Urinary bladder (tissue), 4 donors: Measurements from ENCODE around the gene CRHBP. TPM values are rescaled to one million over a fixed set of nuclear protein-coding genes. Genes with fewer than 3 reads are reported as not detected.
"Not testable (repeated sequence)": the region's sequence is repeated elsewhere in the genome, so short reads cannot be mapped to it uniquely, and the experiment has no call there.

Experiments
- DNase-seq: peaks from one replicate; pipeline ENCODE4 v3.0.0-alpha.2; 2015; ENCODE audit errors: extremely low spot score
- H3K27ac ChIP-seq: one replicate; pipeline ENCODE4 v1.5.1; 2013; ENCODE audit warnings: low read depth, mild to moderate bottlenecking, moderate library complexity
- H3K36me3 ChIP-seq: one replicate; pipeline ENCODE4 v1.6.1; 2013; ENCODE audit warnings: mild to moderate bottlenecking, moderate library complexity; ENCODE audit not compliant: insufficient read depth
- H3K4me1 ChIP-seq: one replicate; pipeline ENCODE4 v1.6.1; 2013; ENCODE audit warnings: mild to moderate bottlenecking, moderate library complexity; ENCODE audit not compliant: insufficient read depth
- H3K4me3 ChIP-seq: one replicate; pipeline ENCODE4 v1.5.1; 2013; ENCODE audit warnings: low read depth, low read length
- WGBS: extraction: QIAGEN DNeasy Blood & Tissue Kit; methylation state at CpG from one replicate; pipeline ENCODE4 v1.1.7; 2013; 5-methylcytosine and 5-hydroxymethylcytosine counted together
- polyA plus RNA-seq: library from polyadenylated mRNA; stranded (reverse); fragments of 200-250 nt; gene quantifications from one replicate; pipeline ENCODE4 v1.2.3, GENCODE V29; 2013
- total RNA-seq: library from RNA; depleted of rRNA; stranded (reverse); fragments of >200 nt; gene quantifications from one replicate; pipeline ENCODE4 v1.2.3, GENCODE V29; 2014
- donor health status: healthy with polysubstance abuse.
- donor health status: healthy.

CRHBP gene
- total and polyA plus RNA-seq, 2 donors, result 0.94 to 1.4 TPM

DNA sequence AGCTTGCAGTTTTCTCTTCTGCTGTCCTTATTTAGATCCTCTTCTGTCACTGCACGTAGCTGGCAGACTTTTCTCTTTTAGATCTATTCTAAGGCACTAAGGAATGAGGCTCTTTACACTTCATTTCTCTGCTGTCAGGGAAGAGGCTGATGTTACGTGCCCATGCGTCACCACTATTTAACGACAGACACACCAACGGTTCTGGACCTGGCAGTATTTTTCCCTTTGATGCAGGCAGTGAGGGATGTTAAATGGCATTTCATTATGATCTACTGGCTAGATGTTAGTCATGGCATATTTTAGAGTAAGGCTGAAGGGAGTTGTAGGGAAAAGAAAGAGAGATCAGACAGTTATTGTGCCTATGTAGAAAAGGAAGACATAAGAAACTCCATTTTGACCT lies 8.2 kb upstream of the CRHBP start:
- Histone ChIP-seq H3K4me1 (no peaks in the 10 kb centered on the region), H3K36me3 (no peaks in the 10 kb centered on the region), H3K27ac (no peak overlapping the region), H3K4me3 (no peak overlapping the region)
- WGBS, result 48% methylated on average over 5 of the region's 5 CpGs
- no peak for DNase-seq

DNA sequence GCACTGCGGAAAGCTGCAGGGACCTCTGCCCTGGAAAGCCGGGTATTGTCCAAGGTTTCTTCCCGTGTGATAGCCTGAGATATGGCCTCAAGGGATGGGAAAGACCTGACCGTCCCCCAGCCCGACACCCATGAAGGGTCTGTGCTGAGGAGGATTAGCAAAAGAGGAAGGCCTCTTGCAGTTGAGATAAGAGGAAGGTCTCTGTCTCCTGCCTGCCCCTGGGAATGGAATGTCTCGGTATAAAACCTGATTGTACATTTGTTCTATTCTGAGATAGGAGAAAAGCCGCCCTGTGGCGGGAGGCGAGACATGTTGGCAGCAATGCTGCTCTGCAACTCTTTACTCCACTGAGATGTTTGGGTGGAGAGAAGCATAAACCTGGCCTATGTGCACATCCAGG lies 7.6 kb upstream of the CRHBP start:
- H3K4me1 ChIP-seq, H3K4me3 ChIP-seq, H3K27ac ChIP-seq, H3K36me3 ChIP-seq, DNase-seq: not testable (repeated sequence)
- 32% methylated on average over 9 of the region's 9 CpGs for WGBS

DNA sequence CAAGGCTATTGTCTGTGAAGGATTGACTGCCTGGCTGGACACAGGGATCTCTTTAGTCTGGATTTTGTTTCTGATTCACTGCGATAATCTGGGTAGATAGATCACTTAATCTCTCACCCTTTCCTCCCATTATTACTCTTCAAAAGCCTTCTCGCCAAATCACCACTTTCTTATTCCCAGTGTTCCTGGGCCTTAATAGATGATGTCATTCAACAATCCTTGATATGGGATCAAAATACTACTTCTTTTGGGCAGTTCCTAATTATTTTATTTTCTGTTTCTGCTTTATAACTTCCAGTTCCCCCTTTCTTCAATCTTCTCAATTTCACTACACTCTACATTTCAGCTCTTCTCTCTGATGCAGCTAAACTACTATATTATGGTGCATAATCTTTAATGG lies 6.8 kb upstream of the CRHBP start:
- no peak overlapping the region for H3K27ac ChIP-seq
- no peaks in the 10 kb centered on the region for H3K4me1 ChIP-seq
- H3K36me3 ChIP-seq, result no peaks in the 10 kb centered on the region
- H3K4me3 ChIP-seq, result no peak overlapping the region
- WGBS, result 91% methylated on average over 2 of the region's 2 CpGs
- no peak for DNase-seq

DNA sequence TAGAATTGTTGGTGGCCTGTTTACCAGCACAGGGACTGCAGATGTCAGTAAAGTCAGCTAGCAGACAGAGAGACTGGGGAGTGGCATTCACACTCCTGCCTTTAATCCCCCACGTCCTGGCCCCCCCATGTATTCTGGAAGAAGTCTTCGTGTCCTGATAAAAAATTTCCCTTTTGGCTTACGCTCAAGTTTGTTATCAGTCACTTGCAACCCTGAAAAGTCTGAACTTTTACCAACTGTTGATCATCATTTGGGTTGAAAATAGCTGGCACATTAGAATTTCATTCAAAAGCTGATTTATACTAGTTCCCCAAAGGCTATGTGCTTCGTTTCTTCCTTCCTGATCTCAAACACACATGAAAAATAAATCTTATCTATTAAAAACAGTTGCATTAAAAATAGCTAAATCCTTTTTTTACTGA lies 5.8 kb upstream of the CRHBP start:
- Histone ChIP-seq H3K4me3 (no peak overlapping the region), H3K27ac (no peak overlapping the region), H3K4me1 (no peaks in the 10 kb centered on the region), H3K36me3 (no peaks in the 10 kb centered on the region)
- no peak for DNase-seq
- WGBS, result 20% methylated on average over 4 of the region's 4 CpGs

DNA sequence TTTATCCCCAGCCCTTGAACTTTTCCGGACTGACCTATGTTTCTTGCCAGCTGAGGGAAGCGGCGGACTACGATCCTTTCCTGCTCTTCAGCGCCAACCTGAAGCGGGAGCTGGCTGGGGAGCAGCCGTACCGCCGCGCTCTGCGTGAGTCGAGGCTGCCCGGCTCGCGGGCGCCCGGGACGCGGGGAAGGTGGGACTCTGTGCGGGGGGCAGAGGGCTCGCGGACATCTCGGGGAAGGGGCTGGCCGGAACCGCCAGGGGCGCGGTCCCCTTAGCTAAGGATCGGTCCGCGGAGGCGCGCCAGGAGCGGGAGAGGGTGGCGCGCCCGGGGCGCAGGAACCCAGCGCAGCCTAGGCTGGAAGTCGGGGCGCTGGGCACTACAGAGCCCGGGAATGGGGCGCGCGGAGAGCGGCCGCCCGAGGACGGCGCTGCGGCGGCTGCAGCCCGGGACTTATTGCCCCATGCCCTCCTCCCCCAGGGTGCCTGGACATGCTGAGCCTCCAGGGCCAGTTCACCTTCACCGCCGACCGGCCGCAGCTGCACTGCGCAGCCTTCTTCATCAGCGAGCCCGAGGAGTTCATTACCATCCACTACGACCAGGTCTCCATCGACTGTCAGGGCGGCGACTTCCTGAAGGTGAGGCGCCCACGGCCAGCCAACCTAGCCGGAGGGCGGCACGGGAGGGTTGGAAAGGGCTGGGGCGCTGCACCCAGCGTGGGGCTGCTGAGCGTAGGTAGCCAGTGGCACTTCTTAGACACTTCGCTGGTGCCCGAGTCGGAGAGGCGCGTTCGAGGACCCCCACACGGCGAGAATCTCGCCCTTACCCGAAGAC lies 922 bp downstream of the CRHBP start:
- no peak for DNase-seq
- peak overlapping the region; percentile 9 for H3K4me3 ChIP-seq
- H3K4me1 ChIP-seq, result no peaks in the 10 kb centered on the region
- WGBS, result 1% methylated on average over 81 of the region's 81 CpGs
- no peaks in the 10 kb centered on the region for H3K36me3 ChIP-seq
- no peak overlapping the region for H3K27ac ChIP-seq

DNA sequence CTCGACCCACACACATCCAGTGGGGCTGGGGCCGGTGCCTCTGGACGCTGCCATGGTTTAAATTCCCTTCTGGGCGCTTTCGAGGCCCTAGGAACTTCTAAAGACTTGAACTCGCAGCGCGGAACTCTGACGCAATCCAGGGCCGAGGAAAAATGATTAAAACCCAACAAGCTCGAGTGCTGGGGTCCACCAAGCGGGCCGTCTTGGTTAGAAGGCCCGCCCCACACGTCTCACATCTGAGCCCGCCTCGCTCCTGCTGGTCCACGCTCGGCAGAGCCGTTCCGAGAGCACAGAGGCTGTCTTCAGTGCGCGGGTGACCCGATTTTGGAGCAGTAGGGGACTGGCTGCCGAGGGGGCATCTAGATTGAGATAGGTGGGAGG lies 1.5 kb downstream of the CRHBP start:
- Histone ChIP-seq H3K4me3 (no peak overlapping the region), H3K4me1 (no peaks in the 10 kb centered on the region), H3K27ac (no peak overlapping the region), H3K36me3 (no peaks in the 10 kb centered on the region)
- 9% methylated on average over 25 of the region's 25 CpGs for WGBS
- no peak for DNase-seq

DNA sequence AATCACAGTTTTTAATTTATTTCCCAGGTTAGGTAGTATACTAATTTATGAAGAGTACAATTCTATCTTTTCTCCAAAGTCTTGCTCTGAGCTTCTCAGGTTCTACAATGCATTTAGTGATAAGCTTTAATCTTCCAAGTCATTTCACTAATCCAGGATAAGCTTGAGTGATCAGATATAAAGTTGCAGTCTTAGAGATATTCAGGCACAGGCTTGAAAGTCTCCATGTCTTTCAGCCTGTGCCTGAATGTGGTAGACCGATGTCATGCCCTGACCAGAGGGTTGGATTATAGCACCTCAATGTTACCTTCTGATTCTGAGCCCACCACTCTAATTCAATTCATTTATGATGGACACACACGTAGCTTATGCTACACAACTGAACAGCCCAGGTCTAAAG lies 3.2 kb downstream of the CRHBP start:
- no peak overlapping the region for H3K4me3 ChIP-seq
- H3K4me1 ChIP-seq, result no peaks in the 10 kb centered on the region
- DNase-seq, result no peak
- no peaks in the 10 kb centered on the region for H3K36me3 ChIP-seq
- WGBS, result 62% methylated on average over 2 of the region's 2 CpGs
- no peak overlapping the region for H3K27ac ChIP-seq

DNA sequence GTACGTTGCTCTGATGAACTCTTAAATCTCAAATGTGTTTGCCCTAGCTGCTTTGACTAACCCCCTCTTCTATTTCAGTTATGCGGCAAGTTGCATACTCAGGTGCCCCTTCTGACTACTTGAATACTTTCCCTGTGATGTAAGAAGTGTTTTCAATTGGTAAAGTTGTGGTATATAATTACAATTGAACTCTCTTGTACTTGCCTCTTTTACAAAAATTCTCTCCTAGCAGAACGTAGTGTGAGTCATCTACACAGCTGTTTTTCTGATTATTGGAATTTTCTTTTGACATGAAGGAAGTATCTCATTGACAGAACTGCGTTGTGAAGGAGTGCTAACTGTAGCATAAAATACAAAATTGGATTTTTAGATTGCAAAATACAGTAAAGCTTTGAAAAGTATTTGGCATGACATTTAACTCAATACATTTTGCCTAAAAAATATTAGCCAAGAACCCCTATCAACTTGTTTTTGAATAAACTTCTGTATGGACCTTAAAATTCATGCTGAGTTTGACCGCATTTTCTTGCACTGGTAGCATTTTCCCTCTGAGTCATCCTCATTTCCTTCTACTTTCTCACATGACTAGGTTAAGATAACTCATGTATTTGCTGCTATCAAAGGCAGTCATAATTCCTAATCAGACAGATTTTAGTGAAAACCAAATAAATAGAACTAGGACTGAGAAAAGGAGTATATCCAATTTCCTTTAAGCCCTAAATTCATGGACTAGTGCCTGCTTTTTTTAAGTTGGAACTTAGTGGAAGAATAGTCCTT lies 6.3 kb downstream of the CRHBP start:
- no peaks in the 10 kb centered on the region for H3K4me1 ChIP-seq
- no peak for DNase-seq
- H3K36me3 ChIP-seq, result no peaks in the 10 kb centered on the region
- no peak overlapping the region for H3K4me3 ChIP-seq
- WGBS, result 58% methylated on average over 5 of the region's 5 CpGs
- no peak overlapping the region for H3K27ac ChIP-seq

DNA sequence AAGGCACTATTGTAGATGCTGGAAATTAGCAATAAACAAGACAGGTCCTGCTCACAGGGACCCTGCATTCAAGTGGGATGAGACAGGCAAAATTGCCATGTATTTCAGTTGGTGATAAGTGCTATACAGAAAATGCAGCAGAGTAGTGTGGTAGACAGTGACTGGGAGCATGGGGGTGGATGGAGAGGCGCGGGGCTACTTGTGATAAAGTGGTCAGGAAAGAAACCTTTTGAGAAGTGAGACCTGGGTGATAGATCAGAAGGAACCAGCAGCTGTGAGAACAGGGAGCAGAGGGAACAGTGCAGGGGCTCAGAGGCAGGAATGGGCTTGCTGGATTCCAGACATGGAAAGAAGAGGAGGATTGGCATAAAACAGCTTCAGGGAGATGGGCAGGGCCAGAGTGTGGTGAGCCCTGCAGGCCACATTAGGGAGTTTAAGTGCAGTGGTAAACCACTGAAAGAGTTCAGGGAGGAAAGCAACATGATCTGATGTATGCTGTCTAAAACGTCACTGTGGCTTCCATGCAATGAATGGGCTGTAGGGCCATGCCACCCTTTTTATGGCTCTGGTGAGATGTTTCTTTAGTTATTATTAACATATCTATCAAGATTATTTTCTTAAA lies 7.3 kb downstream of the CRHBP start:
- Histone ChIP-seq H3K4me3 (no peak overlapping the region), H3K27ac (no peak overlapping the region), H3K36me3 (no peaks in the 10 kb centered on the region), H3K4me1 (no peaks in the 10 kb centered on the region)
- DNase-seq, result no peak
- WGBS, result 76% methylated on average over 3 of the region's 3 CpGs

DNA sequence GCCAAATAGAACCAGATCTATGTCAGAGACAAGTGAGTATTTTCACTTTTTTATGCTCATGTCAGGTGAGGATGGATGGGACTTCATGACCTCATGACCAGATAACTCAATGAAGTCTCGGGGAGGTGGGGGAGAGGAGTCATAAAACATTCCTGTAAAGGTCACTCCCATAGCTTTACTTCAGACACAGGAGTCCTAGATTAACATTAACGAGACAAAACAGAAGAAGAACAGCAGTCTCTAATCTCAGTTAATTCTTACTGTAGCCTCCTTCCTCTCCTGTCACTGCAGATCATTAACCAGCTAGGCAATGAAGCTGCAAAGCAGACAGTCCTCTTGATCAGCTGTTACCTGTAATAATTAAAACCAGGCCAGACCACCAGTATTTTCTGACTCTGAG lies 11.2 kb downstream of the CRHBP start:
- 33% methylated on average over 2 of the region's 2 CpGs for WGBS

DNA sequence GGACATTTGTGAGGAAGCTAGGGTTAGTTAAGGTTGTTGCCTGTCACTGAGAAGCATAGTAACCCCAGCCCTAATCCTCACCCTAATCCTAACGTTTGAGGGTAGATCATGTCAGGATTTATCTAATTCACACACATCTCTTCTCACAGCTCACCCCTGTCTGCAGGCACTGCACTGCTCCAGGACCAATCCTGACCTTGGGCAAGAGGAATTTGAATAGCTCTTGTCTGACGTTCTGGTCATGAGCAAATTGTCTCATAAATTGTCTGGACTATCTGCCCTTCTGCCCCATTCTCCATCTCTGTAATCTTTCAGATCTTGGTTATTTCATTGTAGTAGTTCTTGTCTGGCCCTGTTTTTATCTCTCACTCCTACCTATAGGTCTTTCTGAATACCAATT lies 18.7 kb downstream of the CRHBP start:
- Histone ChIP-seq H3K36me3 (no peaks in the 10 kb centered on the region), H3K27ac (no peak overlapping the region), H3K4me1 (no peaks in the 10 kb centered on the region), H3K4me3 (no peak overlapping the region)
- WGBS, result 10% methylated on average over 2 of the region's 2 CpGs
- no peak for DNase-seq

More for the DNA sequence above, 11.2 kb downstream of the CRHBP start:
- Histone ChIP-seq H3K36me3 (no peaks in the 10 kb centered on the region), H3K27ac (no peak overlapping the region), H3K4me1 (no peaks in the 10 kb centered on the region), H3K4me3 (no peak overlapping the region)
- no peak for DNase-seq

DNA sequence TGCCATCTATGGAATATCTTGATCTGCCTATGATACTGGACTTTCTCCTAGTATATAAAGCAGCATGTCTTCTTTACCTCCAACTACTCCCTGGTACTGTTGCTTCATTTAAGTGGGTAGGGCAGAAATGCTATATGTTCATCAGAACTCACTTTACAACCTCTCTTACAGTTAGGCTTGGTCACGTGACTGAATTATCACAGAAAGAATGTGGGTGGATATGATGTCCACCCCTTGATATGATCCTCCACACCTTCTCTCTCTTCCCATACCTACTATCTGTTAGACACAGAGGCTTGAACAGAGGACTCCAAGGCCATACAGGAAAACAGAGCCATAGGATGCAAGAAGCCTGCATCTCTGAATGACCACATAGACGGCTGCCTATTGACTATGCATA lies 19.8 kb downstream of the CRHBP start:
- no peaks in the 10 kb centered on the region for H3K4me1 ChIP-seq
- H3K27ac ChIP-seq, result no peak overlapping the region
- DNase-seq, result no peak
- H3K4me3 ChIP-seq, result no peak overlapping the region
- WGBS, result 79% methylated on average over 2 of the region's 2 CpGs
- no peaks in the 10 kb centered on the region for H3K36me3 ChIP-seq

DNA sequence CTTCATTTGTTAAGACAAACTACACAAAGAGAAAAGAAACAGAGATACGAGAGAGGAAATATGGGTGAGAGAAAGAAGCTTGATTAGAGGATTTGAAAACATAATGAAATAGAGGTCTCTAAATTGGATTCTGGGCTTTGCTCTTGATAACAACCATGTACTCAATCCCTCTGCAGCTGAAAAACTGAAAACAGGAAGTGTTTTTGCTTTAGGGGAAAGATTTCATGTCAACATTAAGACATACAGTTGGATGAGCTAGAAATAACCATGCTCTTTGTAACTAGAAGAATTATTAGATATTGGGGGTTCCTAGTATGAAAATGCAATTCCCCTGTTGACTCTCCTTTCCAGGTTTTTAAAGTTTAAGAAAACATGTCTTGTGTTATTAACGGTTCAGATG lies 21.9 kb downstream of the CRHBP start:
- H3K36me3 ChIP-seq, result no peaks in the 10 kb centered on the region
- H3K4me3 ChIP-seq, result no peak overlapping the region
- H3K27ac ChIP-seq, result no peak overlapping the region
- WGBS, result 55% methylated on average over 2 of the region's 2 CpGs
- DNase-seq, result no peak
- H3K4me1 ChIP-seq, result no peaks in the 10 kb centered on the region

DNA sequence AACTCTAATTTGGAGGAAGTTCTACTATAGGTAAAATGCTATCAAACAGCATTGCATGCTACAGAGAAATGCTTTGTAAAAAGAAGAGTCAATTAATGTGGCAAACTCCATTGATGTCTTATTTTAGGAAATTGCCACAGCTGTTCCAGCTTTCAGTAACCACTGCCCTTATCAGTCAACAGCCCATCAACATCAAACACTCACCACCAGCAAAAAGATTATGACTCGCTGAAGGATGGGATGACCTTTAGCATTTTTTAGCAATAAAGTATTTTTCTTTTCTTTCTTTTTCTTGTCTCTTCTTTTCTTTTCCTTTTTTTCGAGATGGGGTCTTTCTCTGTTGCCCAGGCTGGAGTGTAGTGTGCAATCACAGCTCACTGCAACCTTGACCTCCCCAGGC lies 26.0 kb downstream of the CRHBP start:
- Histone ChIP-seq H3K4me1 (no peaks in the 10 kb centered on the region), H3K27ac (no peak overlapping the region), H3K36me3 (no peaks in the 10 kb centered on the region), H3K4me3 (no peak overlapping the region)
- WGBS, result 44% methylated on average over 2 of the region's 2 CpGs
- no peak for DNase-seq
